ENCODE results near the gene ARMH3.

The ARMH3 gene

GRCh38 chr10:101830322-101831168 lies 225.4 kb downstream of the ARMH3 start:
- DNase-seq (ENCODE audit: low spot score): peak; percentile 93

GRCh38 chr10:101829561-101830315 lies 226.2 kb downstream of the ARMH3 start:
- DNase-seq (ENCODE audit: low spot score): no peak

- DNase-seq (ENCODE audit: low spot score): no peak
These were observed 227.0 kb downstream of the ARMH3 start for GRCh38 chr10:101828766-101829551.

- DNase-seq (ENCODE audit: low spot score): no peak
These were observed 227.9 kb downstream of the ARMH3 start for GRCh38 chr10:101827919-101828600.

GRCh38 chr10:101826852-101827434 lies 229.0 kb downstream of the ARMH3 start:
- DNase-seq (ENCODE audit: low spot score): no peak

- no peak for DNase-seq (ENCODE audit: low spot score)
These were observed 231.2 kb downstream of the ARMH3 start for GRCh38 chr10:101824736-101825135.

- no peak for DNase-seq (ENCODE audit: low spot score)
These were observed 236.9 kb downstream of the ARMH3 start for GRCh38 chr10:101818872-101819633.

- peak; percentile 97 for DNase-seq (ENCODE audit: low spot score)
These were observed 237.7 kb downstream of the ARMH3 start, which contains the start of gene OGA for GRCh38 chr10:101818119-101818871. Gene OGA, minus strand, starts transcription at chr10:101818444. Its CDS starts 422 bp downstream, at chr10:101818022.

GRCh38 chr10:101817337-101818118 lies 238.4 kb downstream of the ARMH3 start:
- DNase-seq (ENCODE audit: low spot score): peak; percentile 85

GRCh38 chr10:101816913-101817336 lies 239.0 kb downstream of the ARMH3 start:
- no peak for DNase-seq (ENCODE audit: low spot score)

GRCh38 chr10:101816376-101816775 lies 239.6 kb downstream of the ARMH3 start:
- no peak for DNase-seq (ENCODE audit: low spot score)

- no peak for DNase-seq (ENCODE audit: low spot score)
These were observed 241.4 kb downstream of the ARMH3 start for GRCh38 chr10:101814466-101815071.

- no peak for DNase-seq (ENCODE audit: low spot score)
These were observed 243.4 kb downstream of the ARMH3 start for GRCh38 chr10:101812606-101813005.

GRCh38 chr10:101807158-101807557 lies 248.8 kb downstream of the ARMH3 start:
- DNase-seq (ENCODE audit: low spot score): no peak

GRCh38 chr10:101803511-101803910 lies 252.5 kb downstream of the ARMH3 start:
- DNase-seq (ENCODE audit: low spot score): no peak

- DNase-seq (ENCODE audit: low spot score): no peak
These were observed 258.4 kb downstream of the ARMH3 start for GRCh38 chr10:101797403-101798059.
